ENCODE results near the gene SULT4A1. TPM values are rescaled to one million over a fixed set of nuclear protein-coding genes. Genes with fewer than 3 reads are reported as not detected.
"Not testable (repeated sequence)": the region's sequence is repeated elsewhere in the genome, so short reads cannot be mapped to it uniquely, and the experiment has no call there.

The SULT4A1 gene
- total and polyA plus RNA-seq, 2 of the 8 experiments (the other 6 are each of a cell fraction or from before 2014, with no cell fraction given) = 9.1 to 11.8 TPM

GRCh38 chr22:43903033-43903432 lies 40.7 kb upstream of the SULT4A1 start:
- H3K27ac ChIP-seq (ENCODE audit: low read depth, low read length); H2AK5ac ChIP-seq (ENCODE audit: low read depth, low read length); H2BK5ac ChIP-seq (ENCODE audit: low read depth, low read length); H3K27me3 ChIP-seq (replicated peaks in 1 of 4; ENCODE audit: control insufficient read depth in 3 of 4, extremely low read depth in 1 of 4, insufficient read depth in 3 of 4, low read length in 3 of 4); H3K18ac ChIP-seq (ENCODE audit: extremely low read depth, low read length); H4K20me1 ChIP-seq (replicated peaks in 1 of 2; ENCODE audit: control insufficient read depth in 1 of 2, insufficient read depth in 2 of 2, low read length in 2 of 2); FAIRE-seq; H3K79me1 ChIP-seq (ENCODE audit: low read depth, low read length); H3K56ac ChIP-seq (replicated peaks; ENCODE audit: insufficient read length, low read depth, low read length); H4K5ac ChIP-seq (ENCODE audit: insufficient read length, low read depth, low read length); H3K4me1 ChIP-seq (replicated peaks in 1 of 4; ENCODE audit: control insufficient read depth in 3 of 4, insufficient read depth in 4 of 4, low read length in 3 of 4); H2BK15ac ChIP-seq (ENCODE audit: low read length); H4K91ac ChIP-seq (replicated peaks; ENCODE audit: insufficient read length, low read length); H2BK20ac ChIP-seq (ENCODE audit: low read length); H3K23ac ChIP-seq (ENCODE audit: insufficient read length); H3K23me2 ChIP-seq (ENCODE audit: low read depth, low read length); DNase-seq (ENCODE audit: low read depth in 1 of 2, low spot score in 2 of 2); H3K4me3 ChIP-seq (ENCODE audit: extremely low read depth in 1 of 4, insufficient read depth in 2 of 4, low read depth in 3 of 4, low read length in 4 of 4); H3K36me3 ChIP-seq (ENCODE audit: control insufficient read depth in 2 of 4, insufficient read depth in 4 of 4, low read length in 3 of 4); H2BK120ac ChIP-seq (replicated peaks; ENCODE audit: low read depth, low read length); H2BK12ac ChIP-seq (ENCODE audit: low read depth, low read length); H3K9me3 ChIP-seq (ENCODE audit: insufficient read depth in 2 of 2, low read depth in 1 of 2, low read length in 1 of 2); H3K4me2 ChIP-seq (ENCODE audit: insufficient read depth in 1 of 2, low read depth in 2 of 2, low read length in 2 of 2); H2AFZ ChIP-seq (ENCODE audit: low read length); H3K14ac ChIP-seq (ENCODE audit: insufficient read length); H3K79me2 ChIP-seq (ENCODE audit: control insufficient read depth in 1 of 2, insufficient read depth in 2 of 2, low read length in 2 of 2); H3K9ac ChIP-seq (replicated peaks in 1 of 4; ENCODE audit: extremely low read depth in 1 of 4, low read depth in 3 of 4, low read length in 3 of 4); H3K4ac ChIP-seq (replicated peaks; ENCODE audit: insufficient read length, low read depth, low read length): not testable (repeated sequence)
- POLR2A ChIA-PET (ENCODE audit: partially characterized antibody) = interaction anchor here (0.8 to 1.1 kb wide), 2 partner anchors 10 to 11 kb away, joined by 3 to 5 read pairs; no protein-coding TSS in a partner anchor
- peak overlapping the region; percentile 68; the same call in 1 of the 2 replicates for H4K8ac ChIP-seq (ENCODE audit: extremely low read depth, insufficient read depth, low read length)
- CTCF ChIA-PET (ENCODE audit: partially characterized antibody) = interaction anchor here (0.9 to 21.4 kb wide), 9 partner anchors 9 to 154 kb away, joined by 3 to 226 read pairs (median 4); no protein-coding TSS in a partner anchor
- 85% methylated on average over 10 of the region's 12 CpGs; no CpG with 5 or more reads in 1 of the 2 experiments for WGBS, 2 experiments (ENCODE audit: extremely low coverage in 1 of 2, insufficient coverage in 1 of 2, insufficient read length in 1 of 2, insufficient replicate concordance in 2 of 2, low coverage in 1 of 2, low lambda C conversion rate in 2 of 2, missing lambda C conversion rate in 1 of 2)
